Raji (cell line): Measurements from ENCODE around the gene CHCHD6.
A peak's percentile ranks its signal among the peaks of the same experiment; 100 is the strongest.

Experiments
- POLR2A ChIP-seq: IDR thresholded peaks from 2 replicates; pipeline ENCODE4 v1.6.1; 2011; ENCODE audit warnings: low read depth, low read length, control low read depth; ENCODE audit not compliant: insufficient read depth

Gene CHCHD6

DNA sequence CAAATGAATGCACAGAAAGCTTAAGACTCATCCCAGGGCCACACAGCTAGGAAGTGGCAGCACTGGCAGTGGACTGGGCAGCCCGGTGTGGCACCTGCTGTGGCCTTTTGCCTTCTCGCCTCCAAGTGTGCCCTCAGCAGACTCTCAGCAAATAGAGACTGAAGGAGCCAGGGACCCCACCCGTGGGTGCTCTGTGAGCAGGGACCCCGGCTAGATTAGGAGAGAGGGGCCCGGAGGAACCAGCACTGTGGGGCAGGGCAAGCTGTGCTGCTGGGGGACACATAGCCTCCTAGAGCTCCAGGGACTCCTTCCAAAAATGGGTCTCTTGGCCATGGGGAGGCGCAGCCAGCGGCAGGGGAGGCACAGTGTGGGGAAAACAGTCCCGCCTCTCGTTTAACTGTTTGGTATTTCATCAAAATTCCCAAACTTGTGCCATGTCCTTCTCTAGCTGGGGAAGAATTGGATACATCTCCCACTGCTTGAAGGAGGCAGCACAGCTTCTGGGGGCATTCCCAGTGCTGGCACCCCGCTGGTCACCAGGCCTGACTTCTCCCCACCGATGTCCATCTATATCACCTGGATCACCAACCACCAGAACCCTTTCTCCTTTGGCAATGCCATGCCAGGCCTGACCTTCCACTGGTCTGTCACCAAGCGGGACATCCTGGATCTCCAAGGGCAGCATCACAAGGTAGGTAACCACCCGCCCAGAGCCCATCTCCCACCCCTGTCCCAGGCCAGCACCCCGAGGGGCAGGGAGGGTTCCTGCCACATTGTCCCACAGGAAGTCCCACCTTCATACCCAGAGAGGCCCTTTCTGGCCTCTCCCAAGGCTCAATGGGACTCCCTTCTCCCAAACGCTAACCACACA lies 37.1 kb upstream of the CHCHD6 start:
- no peak for TF ChIP-seq POLR2A

DNA sequence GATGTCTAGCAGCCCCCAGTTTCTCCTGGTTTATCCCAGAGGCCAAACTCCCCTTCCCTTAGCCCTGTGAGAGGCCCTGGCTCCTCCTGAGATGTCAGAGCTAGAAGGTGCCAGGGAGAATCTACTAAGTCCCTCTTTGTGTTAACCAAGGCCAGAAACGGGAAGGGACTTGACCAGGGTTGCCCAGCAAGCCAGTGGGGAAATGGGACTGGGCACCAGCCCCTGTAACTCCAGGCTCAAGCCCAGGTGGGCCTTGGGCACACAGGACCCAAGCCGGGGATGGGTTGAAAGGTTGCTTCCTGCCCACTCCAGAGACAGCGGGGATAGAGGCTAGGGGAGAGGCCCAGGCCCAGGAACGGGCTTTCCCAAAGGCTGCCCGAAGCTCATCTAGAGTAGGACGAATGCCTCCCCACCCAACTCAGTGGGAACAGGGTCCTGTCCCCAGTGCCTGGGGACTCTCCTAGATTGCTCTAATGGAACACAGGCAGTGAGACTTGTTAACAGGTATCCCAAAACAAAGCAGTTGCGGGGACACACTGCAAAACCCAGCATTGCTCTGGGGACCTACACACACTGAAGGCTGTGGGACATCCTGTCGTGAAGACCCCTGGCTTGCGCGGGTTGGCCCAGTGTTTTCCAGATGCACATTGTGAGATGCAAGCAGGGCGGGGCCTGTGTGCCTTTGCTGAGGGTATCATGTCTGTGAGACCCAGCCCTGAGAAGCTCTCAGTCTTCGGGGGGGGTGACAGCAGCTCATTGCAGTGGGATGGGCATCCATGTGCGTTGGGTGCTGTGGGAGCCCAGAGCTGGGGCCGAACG lies 36.2 kb upstream of the CHCHD6 start:
- no peak for TF ChIP-seq POLR2A

DNA sequence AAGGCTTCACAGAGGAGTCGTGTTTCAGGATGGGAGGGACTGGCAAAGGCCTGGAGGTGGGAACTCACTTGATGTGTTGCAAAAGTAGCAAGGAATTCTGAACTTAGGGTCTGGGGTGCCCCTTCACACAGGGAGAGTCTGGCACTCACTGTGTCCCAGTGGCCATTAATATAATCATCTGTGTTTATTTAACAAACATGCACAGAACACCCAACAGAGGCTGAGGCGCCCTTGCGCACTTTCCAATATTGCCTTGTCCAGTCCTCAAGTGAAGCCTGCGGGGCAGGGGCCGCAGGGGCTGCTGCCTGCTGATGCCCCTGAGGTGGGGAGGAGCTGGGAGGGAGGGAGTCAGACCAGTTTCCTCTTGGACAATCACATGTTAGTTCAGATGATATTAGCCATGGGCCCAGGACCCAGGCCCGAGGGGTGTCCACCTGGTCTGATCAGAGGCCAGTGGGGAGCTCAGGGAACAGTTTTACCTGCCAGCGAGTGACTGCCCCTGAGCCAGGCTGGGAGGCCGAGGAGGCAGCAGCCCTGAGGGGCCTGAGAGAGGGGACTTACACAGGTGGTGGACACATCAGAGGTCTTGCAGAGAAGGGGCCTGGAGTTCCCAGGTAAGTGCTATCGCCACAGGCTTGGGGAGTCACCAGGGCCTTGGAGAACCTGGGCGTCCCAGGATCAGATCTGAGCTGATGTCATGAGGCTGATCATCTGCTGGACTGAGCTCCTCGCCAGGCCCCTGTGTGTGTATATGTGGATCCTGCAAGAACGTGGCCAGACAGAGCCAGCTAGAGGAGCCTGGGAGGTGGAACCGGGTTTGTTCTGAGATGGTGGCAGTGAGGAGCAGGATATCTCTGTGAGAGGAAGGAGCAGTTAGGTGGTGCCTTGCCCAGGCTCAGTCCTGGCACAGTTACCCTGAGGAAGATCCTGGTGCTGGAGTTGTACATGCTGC lies 35.3 kb upstream of the CHCHD6 start:
- TF ChIP-seq POLR2A = no peak

DNA sequence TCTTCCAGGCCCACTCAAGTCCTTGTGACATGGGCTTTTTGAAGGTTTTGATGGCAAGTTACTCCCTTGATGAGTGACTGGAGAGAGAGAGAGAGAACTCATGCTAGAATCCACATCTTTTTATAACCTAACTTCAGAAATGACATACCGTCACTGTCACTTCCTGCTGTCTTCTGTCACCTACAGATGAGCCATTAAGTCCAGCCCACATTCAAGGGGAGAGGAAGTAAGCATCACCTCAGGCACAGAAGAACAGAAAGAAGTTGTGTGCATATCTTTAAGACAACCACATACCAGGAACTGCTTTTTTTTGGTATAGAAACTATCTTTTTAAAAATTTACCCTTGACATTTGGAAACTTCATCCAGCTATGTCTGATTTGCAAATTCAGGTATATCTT lies 32.5 kb upstream of the CHCHD6 start:
- 0 out of 2 replicates have a peak, but pooled peaks have one; percentile 24 for TF ChIP-seq POLR2A

DNA sequence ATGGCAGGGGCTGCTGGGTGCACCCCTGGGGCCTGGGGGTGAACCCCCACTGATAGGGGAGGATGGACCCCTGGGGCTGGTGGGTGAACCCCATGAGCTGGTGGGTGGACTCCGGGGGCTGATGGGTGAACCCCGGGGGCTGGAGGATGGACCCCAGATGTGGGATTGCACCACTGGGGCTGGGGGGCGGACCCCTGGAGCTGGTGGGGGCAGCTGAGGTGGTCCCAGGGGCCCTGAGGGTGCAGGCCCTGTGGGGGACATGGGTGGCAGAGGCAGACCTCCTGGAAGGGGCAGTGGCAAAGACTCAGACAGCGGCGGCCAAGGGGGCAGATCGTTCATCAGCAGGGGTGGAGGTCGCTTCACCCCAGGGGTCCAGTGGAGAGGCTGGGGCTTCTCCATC lies 31.7 kb upstream of the CHCHD6 start:
- TF ChIP-seq POLR2A = no peak

DNA sequence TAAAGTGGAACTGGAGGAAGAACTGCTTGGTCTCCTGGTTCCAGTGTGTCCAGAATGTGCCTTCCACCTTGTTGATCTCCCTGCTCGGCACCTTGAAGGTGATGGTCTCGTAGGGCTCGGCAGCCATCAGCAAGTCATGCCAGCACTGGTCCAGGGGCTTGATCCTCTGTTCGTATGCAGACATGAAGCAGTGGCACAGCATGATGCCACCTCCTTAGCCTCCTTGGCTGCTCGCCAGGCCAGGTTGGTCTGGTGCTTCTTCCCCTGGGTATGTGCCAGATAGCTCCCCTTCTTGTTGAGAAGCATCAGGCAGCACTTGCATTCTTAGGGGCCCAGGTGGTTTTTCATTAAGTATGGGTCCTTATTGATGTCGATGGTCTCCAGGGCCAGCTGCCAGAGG lies 31.3 kb upstream of the CHCHD6 start:
- TF ChIP-seq POLR2A = no peak

DNA sequence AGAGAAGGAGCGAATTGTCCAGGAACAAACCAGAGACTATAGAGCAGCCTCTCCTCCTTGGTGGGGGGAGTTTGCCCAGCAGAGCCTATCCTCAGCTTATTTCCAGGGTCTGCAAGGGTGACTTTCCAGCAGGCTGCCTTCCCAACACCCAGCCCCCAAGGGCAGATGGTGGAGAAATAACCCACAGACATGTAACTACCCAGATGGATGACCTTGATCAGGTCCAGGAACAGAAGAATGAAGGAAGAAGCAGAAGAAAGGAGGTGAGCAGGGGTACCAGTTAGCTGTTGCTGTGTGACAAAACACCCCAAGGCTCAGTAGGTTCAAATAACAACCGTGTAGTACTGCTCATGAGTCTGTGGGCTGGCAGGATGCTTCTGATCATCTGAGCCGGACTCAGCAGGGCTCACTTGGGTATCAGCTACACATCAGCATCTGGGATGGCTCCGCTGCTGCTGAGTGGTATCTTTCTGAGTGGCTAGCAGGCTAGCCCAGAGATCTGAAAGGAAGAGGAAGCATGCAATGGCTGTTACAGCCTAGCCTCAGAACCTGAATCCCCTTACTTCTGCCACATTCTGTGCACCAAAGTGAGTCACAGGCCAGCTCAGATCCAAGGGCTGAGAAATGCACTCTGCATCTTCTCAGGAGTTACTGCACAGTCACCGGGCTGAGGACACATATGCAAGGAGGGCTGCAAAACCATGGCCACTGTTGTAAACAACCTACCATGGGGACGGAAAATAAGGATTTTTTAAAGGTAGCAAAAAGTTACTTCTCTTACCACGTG lies 26.9 kb upstream of the CHCHD6 start:
- TF ChIP-seq POLR2A = no peak

DNA sequence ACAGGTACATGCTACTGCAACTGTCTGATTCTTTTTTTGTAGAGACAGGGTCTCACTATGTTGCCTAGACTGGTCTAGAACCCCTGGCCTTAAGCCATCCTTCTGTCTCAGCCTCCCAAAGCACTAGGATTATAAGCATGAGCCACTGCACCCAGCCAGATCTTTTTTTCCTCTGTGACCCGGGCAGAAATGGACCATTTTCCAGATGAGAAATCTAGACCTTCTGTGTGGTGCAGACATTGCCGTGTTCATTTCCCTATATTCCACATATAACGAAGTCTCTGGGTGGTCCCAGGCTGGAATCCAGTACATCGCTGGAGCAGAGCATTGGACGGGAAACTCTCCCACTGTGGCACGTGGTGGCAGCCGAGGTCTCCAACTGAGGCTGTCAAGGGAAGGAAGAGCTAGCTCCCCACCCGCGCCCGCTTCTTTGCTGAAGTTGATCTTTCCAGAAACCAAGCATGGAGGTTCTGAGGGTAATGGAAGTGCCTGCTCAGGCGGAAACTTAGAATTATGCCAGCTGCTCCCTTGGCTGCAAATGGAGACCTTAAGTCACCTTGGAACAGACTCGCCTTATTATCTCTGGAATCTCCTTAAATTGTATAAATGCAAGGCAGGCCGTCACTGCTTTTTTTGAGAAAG lies 26.1 kb upstream of the CHCHD6 start:
- no peak for TF ChIP-seq POLR2A

DNA sequence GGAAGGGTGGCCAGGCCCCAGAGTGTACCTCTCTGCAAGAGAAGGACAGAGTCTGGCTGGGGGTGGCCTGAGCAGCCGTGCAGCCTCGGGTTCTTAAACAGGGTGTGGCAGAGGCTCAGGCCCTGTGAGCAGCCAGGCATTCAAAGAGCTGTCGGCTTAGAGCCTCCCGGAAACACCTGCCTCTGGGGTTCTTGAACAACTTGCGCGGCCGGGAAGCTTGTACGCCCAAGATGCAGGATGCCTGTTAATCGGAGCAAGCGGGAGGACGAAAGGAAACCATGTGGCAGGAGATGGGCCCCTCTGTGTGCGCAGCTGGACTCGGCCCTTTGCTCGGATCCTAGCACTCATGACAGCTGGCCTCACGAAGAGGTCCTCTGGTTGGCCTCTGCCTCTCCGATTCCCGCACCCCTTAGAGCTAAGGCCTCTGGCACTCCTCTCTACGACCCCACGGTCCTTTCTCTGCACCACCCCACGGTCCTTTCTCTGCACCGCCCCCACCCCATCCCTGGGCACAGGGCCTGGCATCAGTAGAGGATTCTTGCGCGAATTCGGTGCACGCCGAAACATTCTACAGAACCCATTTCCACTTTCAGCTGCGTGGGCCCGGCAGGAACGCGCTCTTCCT lies 25.2 kb upstream of the CHCHD6 start:
- TF ChIP-seq POLR2A = no peak

DNA sequence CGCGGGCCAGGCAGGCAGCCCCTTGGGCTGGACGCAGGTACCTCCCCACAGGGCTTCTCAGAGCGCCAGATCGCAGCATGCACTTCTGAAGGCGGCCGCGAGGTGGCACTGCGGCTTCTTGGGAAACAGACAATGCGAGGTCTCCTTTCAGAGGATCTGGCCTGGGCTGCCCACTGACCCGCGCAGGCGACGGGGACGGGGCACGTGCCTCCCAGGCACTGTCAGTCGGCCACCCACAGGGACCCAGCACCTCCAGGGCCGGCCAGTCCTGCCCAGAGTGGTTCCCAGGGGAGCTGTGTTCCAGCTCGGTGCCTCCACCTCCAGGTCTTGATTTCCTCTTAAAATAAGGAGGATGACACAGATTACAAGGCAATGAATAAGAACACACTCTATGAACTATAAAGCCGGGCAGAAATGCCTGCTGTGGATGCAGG lies 24.7 kb upstream of the CHCHD6 start:
- TF ChIP-seq POLR2A = no peak

DNA sequence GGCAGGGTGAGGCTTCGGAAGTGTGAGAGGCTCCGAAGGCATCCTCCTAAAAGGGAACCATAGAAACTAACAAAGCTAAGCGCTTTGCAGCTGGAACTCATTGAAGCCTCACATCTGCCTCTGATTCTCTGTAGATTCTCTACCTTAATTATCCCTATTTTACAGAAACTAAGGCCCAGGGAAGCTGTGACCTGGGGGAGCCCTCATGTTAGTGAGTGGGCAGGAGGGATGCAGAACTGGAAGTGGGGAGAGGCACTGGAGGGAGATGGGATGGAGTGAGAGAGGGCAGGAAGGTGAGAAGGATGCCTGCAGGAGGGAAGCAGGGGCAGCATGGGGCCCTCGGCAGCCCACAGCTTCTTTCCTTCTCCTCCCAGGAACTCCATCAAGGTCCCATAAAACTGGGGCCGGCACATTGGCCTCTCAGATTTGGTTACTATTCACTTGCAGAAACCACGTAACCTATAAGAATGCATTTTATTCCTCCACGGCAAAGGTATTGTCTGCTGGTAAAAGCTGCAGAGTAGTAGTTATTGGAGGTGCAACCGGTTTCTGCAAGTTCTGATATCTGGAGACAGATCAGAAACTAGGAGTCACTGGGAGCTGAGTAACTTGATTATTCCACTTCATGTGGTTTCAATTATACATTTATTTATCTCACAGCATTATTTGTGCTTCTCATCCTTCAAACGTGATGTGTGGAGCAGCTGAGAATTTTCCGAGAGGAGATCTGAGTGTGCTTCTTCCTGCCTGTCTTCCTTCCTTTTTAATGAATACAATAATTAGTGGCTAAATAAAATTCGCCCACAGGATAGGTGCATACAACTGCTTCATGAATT lies 24.0 kb upstream of the CHCHD6 start:
- no peak for TF ChIP-seq POLR2A

DNA sequence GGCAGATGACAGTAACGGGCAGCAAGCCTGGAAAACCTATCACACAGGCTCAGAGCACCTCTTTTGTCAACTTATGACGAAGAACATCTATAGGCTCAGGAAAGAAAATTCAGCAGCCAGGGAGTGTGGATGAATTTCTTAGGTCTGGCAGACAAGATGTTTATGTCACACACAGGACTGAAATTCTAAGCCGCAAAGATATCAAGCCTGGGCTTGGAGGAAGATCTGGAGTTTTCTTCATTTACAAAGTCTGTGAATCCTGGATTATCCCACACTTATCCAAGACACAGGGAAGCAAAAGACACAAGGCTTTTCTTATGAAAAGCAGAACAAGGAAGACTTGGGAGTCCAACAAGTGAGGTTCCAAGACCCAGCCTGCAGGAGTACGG lies 23.4 kb upstream of the CHCHD6 start:
- TF ChIP-seq POLR2A = no peak
